MCF 10A (cell line): ENCODE measurements around the gene GPR25. TPM values are rescaled to one million over a fixed set of nuclear protein-coding genes. Genes with fewer than 3 reads are reported as not detected.

Experiments
- BruUV-seq: library from RNA; stranded (reverse); fragments of 400-500 nt; replicated peaks from 2 replicates; lab custom pipeline; 2021; lab: Mats Ljungman, UMichigan
- CTCF ChIA-PET: fragments of 300-600 bp; sonication (Branson Sonifier 250); formaldehyde crosslinking; extraction: SDS; loops from one replicate; lab custom pipeline; 2021; ENCODE audit warnings: antibody characterized with exemption, inconsistent platforms; lab: Yijun Ruan, JAX
- POLR2A ChIA-PET: fragments of 300-600, 350-650 bp; sonication (Branson Sonifier 250); formaldehyde crosslinking; extraction: SDS; loops from one replicate; lab custom pipeline; 2020; ENCODE audit warnings: antibody characterized with exemption, inconsistent platforms; lab: Yijun Ruan, JAX
- DNase-seq: peaks from one replicate; pipeline ENCODE4 v3.0.0-alpha.2; 2018; ENCODE audit not compliant: unreplicated experiment
- H3K27ac Mint-ChIP-seq: one replicate; pipeline ENCODE4 v1.8.0; 2022; ENCODE audit warnings: mild to moderate bottlenecking, low read depth, mixed read lengths; ENCODE audit not compliant: unreplicated experiment
- H3K27me3 Mint-ChIP-seq: one replicate; pipeline ENCODE4 v1.8.0; 2022; ENCODE audit warnings: mixed read lengths; ENCODE audit not compliant: insufficient read depth, unreplicated experiment
- H3K36me3 Mint-ChIP-seq: one replicate; pipeline ENCODE4 v1.8.0; 2022; ENCODE audit warnings: mild to moderate bottlenecking, moderate library complexity, mixed read lengths; ENCODE audit not compliant: insufficient read depth, unreplicated experiment
- H3K4me1 Mint-ChIP-seq: one replicate; pipeline ENCODE4 v1.8.0; 2022; ENCODE audit warnings: mixed read lengths; ENCODE audit not compliant: insufficient read depth, unreplicated experiment
- H3K4me3 Mint-ChIP-seq: one replicate; pipeline ENCODE4 v1.8.0; 2022; ENCODE audit warnings: mild to moderate bottlenecking, moderate library complexity, mixed read lengths; ENCODE audit not compliant: unreplicated experiment
- H3K9me3 Mint-ChIP-seq: one replicate; pipeline ENCODE4 v1.8.0; 2022; ENCODE audit warnings: mixed read lengths; ENCODE audit not compliant: unreplicated experiment
- CTCF ChIP-seq: fragments of 200-600 bp; IDR thresholded peaks from one replicate; pipeline ENCODE4 v1.8.0; 2022; ENCODE audit warnings: antibody characterized with exemption, mild to moderate bottlenecking; ENCODE audit not compliant: unreplicated experiment
- intact Hi-C: fragments of 100-400 bp; cut with micrococcal nuclease; formaldehyde crosslinking; loops from 2 replicates; pipeline ENCODE4 v1.14.1; 2022
- total RNA-seq: library from RNA; stranded (reverse); gene quantifications from 2 replicates; pipeline ENCODE4 v1.2.3, GENCODE V29; 2022

GPR25 gene
- total RNA-seq, 1 experiment from 2014 or later, result 0.68 TPM

GRCh38 chr1:200886594-200886993, 13.8 kb downstream of the GPR25 start:
- ChIA-PET CTCF (interaction anchor here (0.5 to 0.9 kb wide), 2 partner anchors 85 to 94 kb away, joined by 3 read pairs; no protein-coding TSS in a partner anchor), POLR2A (interaction anchor here (0.9 kb wide), 1 partner anchor 33 kb away, joined by 3 read pairs; no protein-coding TSS in a partner anchor)
- no TSS peak for BruUV-seq
- Mint-ChIP-seq H3K4me1 (peaks cover 28% of the 10 kb centered on the region), H3K36me3 (no peaks in the 10 kb centered on the region), H3K9me3 (no peaks in the 10 kb centered on the region), H3K4me3 (no peak overlapping the region), H3K27ac (no peak overlapping the region), H3K27me3 (no peaks in the 10 kb centered on the region)
- intact Hi-C loops, result no loop called here
- no peak for DNase-seq
- no peak for TF ChIP-seq CTCF

GRCh38 chr1:200887036-200887435, 14.3 kb downstream of the GPR25 start:
- H3K27me3 Mint-ChIP-seq, result no peaks in the 10 kb centered on the region
- peaks cover 32% of the 10 kb centered on the region for H3K4me1 Mint-ChIP-seq
- BruUV-seq, result no TSS peak
- intact Hi-C loops, result no loop called here
- no peaks in the 10 kb centered on the region for H3K9me3 Mint-ChIP-seq
- CTCF ChIA-PET, result interaction anchor here (0.5 to 0.9 kb wide), 2 partner anchors 84 to 95 kb away, joined by 3 read pairs; no protein-coding TSS in a partner anchor
- no peak for TF ChIP-seq CTCF
- H3K27ac Mint-ChIP-seq, result no peak overlapping the region
- no peak overlapping the region for H3K4me3 Mint-ChIP-seq
- H3K36me3 Mint-ChIP-seq, result no peaks in the 10 kb centered on the region
- no peak for DNase-seq
- POLR2A ChIA-PET, result interaction anchor here (0.9 kb wide), 1 partner anchor 32 kb away, joined by 3 read pairs; no protein-coding TSS in a partner anchor

GRCh38 chr1:200887772-200888348, 15.1 kb downstream of the GPR25 start:
- POLR2A ChIA-PET, result interaction anchor here (0.7 to 1.6 kb wide), 4 partner anchors 9 to 29 kb away, joined by 3 to 5 read pairs (median 3); no protein-coding TSS in a partner anchor
- no TSS peak for BruUV-seq
- intact Hi-C loops, result no loop called here

More at GRCh38 chr1:200887772-200888348, 15.1 kb downstream of the GPR25 start:
- CTCF ChIA-PET, result interaction anchor here (0.6 to 4.3 kb wide), 9 partner anchors 9 to 497 kb away, joined by 3 to 29 read pairs (median 5); no protein-coding TSS in a partner anchor
- TF ChIP-seq CTCF, result no peak
- Mint-ChIP-seq H3K27me3 (no peaks in the 10 kb centered on the region), H3K4me1 (peaks cover 34% of the 10 kb centered on the region), H3K9me3 (no peaks in the 10 kb centered on the region), H3K4me3 (no peak overlapping the region), H3K36me3 (no peaks in the 10 kb centered on the region), H3K27ac (no peak overlapping the region)
- DNase-seq, result no peak
